Retinal pigment epithelial cell (primary cell): ENCODE data around the gene MDFIC.

Experiments used
- DNase-seq: peaks from one replicate; pipeline ENCODE4 v3.0.0-alpha.2; 2010; ENCODE audit warnings: low read depth
- H3K4me3 ChIP-seq: 2 replicates; pipeline ENCODE4 v1.5.1; 2011; ENCODE audit warnings: mild to moderate bottlenecking, low read length, control low read depth, moderate library complexity
- TF ChIP-seq, protein P1 (sequence below): conservative IDR thresholded peaks from 2 replicates; pipeline ENCODE4 v1.5.1; 2011; ENCODE audit warnings: low read depth, low read length, control low read depth, inconsistent platforms

The MDFIC gene

DNA sequence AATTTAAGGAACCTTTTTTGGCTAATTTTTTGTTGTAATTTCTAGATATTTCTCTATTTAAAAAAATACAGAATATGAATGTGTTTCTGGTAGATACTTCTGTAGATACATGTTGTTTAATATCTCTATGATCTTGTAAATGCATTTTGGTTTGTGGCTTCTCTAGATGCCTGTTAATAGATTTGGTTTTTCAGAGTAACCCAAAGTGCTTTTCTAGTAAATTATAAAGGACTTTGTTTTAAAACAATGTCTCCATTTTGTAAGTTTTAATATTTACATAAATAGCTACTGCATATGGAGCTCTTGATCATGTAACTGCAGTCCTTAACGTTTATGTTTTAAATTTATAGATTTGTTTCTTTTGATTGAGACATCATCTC is 88.5 kb downstream of the MDFIC start:
- TF ChIP-seq, protein P1, sequence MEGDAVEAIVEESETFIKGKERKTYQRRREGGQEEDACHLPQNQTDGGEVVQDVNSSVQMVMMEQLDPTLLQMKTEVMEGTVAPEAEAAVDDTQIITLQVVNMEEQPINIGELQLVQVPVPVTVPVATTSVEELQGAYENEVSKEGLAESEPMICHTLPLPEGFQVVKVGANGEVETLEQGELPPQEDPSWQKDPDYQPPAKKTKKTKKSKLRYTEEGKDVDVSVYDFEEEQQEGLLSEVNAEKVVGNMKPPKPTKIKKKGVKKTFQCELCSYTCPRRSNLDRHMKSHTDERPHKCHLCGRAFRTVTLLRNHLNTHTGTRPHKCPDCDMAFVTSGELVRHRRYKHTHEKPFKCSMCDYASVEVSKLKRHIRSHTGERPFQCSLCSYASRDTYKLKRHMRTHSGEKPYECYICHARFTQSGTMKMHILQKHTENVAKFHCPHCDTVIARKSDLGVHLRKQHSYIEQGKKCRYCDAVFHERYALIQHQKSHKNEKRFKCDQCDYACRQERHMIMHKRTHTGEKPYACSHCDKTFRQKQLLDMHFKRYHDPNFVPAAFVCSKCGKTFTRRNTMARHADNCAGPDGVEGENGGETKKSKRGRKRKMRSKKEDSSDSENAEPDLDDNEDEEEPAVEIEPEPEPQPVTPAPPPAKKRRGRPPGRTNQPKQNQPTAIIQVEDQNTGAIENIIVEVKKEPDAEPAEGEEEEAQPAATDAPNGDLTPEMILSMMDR: no peak
- H3K4me3 ChIP-seq: no peak overlapping the region
- no peak for DNase-seq

DNA sequence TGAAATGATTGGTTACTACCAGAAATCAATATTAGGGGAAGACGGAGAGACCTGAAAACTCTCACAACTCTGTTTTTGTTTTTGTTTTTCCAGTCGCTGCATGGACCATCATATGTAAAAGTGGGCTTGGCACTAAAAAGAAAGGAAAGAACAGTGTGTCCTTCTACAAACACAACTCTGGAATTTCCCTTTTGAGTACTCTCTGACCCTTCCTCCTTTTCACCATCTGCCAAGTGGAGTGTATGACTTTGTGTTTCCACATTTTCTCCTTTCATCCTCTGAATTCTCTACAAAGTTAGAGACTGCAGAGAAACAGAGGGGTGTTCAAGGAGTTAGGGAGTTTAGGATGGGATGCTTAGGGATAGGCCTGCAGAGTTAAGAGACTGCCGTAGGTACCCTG is 92.0 kb downstream of the MDFIC start:
- TF ChIP-seq, protein P1: no peak
- DNase-seq: no peak

DNA sequence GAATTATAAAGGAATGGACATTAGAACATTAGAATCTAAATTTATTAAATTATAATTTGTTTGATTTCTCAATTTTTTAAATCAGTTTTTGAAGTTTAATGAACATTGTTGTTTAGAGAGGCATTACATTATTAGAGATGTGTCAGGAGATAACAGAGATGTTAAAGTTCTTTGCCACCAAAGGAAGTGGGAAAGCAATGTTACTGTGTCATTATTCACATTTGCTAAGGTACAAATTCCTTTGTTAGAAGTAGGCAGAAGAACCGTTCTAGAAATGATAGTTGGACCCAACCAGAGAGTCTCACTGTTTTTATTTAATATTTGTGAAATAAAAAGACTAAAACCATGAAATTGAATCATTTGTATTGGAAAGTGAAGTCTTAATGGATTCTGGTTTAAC is 92.9 kb downstream of the MDFIC start:
- no peak for DNase-seq
- no peak overlapping the region for H3K4me3 ChIP-seq
- TF ChIP-seq, protein P1: no peak

More for the DNA sequence above, 92.0 kb downstream of the MDFIC start:
- no peak overlapping the region for H3K4me3 ChIP-seq

GRCh38 chr7:115015619-115016018 is 93.7 kb downstream of the MDFIC start:
- TF ChIP-seq, protein P1: no peak
- H3K4me3 ChIP-seq: no peak overlapping the region
- DNase-seq: peak; percentile 64

- TF ChIP-seq, protein P1: no peak
- H3K4me3 ChIP-seq: no peak overlapping the region
- DNase-seq: no peak
Observed at GRCh38 chr7:115019882-115020605, 98.2 kb downstream of the MDFIC start.

GRCh38 chr7:115023219-115023618 is 101.3 kb downstream of the MDFIC start:
- no peak for DNase-seq
- TF ChIP-seq, protein P1: no peak
- no peak overlapping the region for H3K4me3 ChIP-seq

DNA sequence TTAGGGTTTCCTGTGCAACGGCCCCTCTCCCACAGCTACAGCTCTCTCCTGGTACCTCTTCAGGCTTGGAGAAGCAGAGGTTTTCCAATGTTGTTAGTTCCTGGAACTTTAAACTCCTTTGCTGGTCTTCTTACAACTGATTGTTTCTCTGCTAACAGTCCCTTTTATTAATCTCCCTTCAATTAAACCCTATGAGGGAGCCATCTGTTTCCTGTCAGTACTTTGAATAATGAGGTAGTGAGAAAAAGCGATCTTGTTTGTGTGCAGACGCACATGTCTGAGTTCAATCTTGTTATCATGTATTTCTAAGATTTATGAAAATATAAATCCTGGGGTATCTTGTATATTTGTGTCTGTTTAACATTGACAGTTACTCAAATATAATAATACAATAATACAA is 102.4 kb downstream of the MDFIC start:
- no peak overlapping the region for H3K4me3 ChIP-seq
- DNase-seq: no peak
- TF ChIP-seq, protein P1: no peak
